Keratinocyte (primary cell): ENCODE data around the gene FLNA. TPM values are rescaled to one million over a fixed set of nuclear protein-coding genes. Genes with fewer than 3 reads are reported as not detected.

ENCODE experiments used
- DNase-seq: peaks from one replicate; pipeline ENCODE4 v3.0.0-alpha.2; 2011; ENCODE audit warnings: low read depth, missing footprints, low spot score
- FAIRE-seq: peaks from 2 replicates; lab custom pipeline; 2011; peaks lifted over from hg19 to GRCh38; lab: Jason Lieb, UNC
- H2AFZ ChIP-seq: 2 replicates; pipeline ENCODE4 v1.6.0; 2012; ENCODE audit warnings: low read length, control low read depth, inconsistent platforms; ENCODE audit not compliant: control insufficient read depth
- H3K27ac ChIP-seq: 2 replicates; pipeline ENCODE4 v1.5.1; 2011; ENCODE audit warnings: low read length; ENCODE audit not compliant: control insufficient read depth, insufficient read depth
- H3K27me3 ChIP-seq: 3 replicates; pipeline ENCODE4 v1.6.0; 2011; ENCODE audit warnings: low read length; ENCODE audit not compliant: control insufficient read depth, insufficient read depth; ENCODE audit errors: extremely low read depth
- H3K36me3 ChIP-seq, 2 experiments: 2 replicates in 1 of 2; 3 replicates in 1 of 2; pipeline ENCODE4 v1.5.1; 2011; ENCODE audit warnings: low read length in 2 of 2, mild to moderate bottlenecking in 1 of 2; ENCODE audit not compliant: control insufficient read depth in 2 of 2, insufficient read depth in 2 of 2; ENCODE audit errors: extremely low read depth in 1 of 2
- H3K4me1 ChIP-seq: 3 replicates; pipeline ENCODE4 v1.5.1; 2011; ENCODE audit warnings: low read length; ENCODE audit not compliant: control insufficient read depth, insufficient read depth; ENCODE audit errors: extremely low read depth
- H3K4me2 ChIP-seq: 3 replicates; pipeline ENCODE4 v1.6.0; 2011; ENCODE audit warnings: low read depth, low read length; ENCODE audit not compliant: control insufficient read depth, insufficient read depth; ENCODE audit errors: extremely low read depth
- H3K4me3 ChIP-seq, 3 experiments: fragments of 200-600 bp in 1 of 3; sonication (generic) in 1 of 3; 2 replicates in 2 of 3; 3 replicates in 1 of 3; pipeline ENCODE4 v1.5.1; 2011 to 2016; ENCODE audit warnings: low read length in 3 of 3, mild to moderate bottlenecking in 3 of 3, control low read depth in 2 of 3, inconsistent platforms in 1 of 3, low read depth in 1 of 3, mixed read lengths in 1 of 3, mixed run types in 1 of 3, moderate library complexity in 1 of 3; ENCODE audit not compliant: control insufficient read depth in 2 of 3, insufficient read depth in 2 of 3; ENCODE audit errors: extremely low read depth in 1 of 3
- H3K79me2 ChIP-seq: 2 replicates; pipeline ENCODE4 v1.6.0; 2012; ENCODE audit warnings: low read length; ENCODE audit not compliant: control insufficient read depth, insufficient read depth
- H3K9ac ChIP-seq: 3 replicates; pipeline ENCODE4 v1.6.0; 2011; ENCODE audit warnings: low read length; ENCODE audit not compliant: control insufficient read depth, insufficient read depth; ENCODE audit errors: extremely low read depth
- H3K9me1 ChIP-seq: 3 replicates; pipeline ENCODE4 v1.6.0; 2011; ENCODE audit warnings: low read length; ENCODE audit not compliant: control insufficient read depth, insufficient read depth; ENCODE audit errors: extremely low read depth
- H3K9me3 ChIP-seq: 2 replicates; pipeline ENCODE4 v1.5.1; 2012; ENCODE audit warnings: low read depth, low read length; ENCODE audit not compliant: control insufficient read depth
- H4K20me1 ChIP-seq: 3 replicates; pipeline ENCODE4 v1.6.0; 2011; ENCODE audit warnings: low read length; ENCODE audit not compliant: control insufficient read depth, insufficient read depth; ENCODE audit errors: extremely low read depth
- CTCF ChIP-seq, 3 experiments: IDR thresholded peaks in 1 of 3; conservative IDR thresholded peaks in 1 of 3; optimal IDR thresholded peaks in 1 of 3; 2 replicates in 2 of 3; 3 replicates in 1 of 3; pipeline versions ENCODE3 to v1.5.1; 2011; ENCODE audit warnings: low read length in 3 of 3, mild to moderate bottlenecking in 3 of 3, moderate library complexity in 2 of 3, control low read depth in 1 of 3, inconsistent platforms in 1 of 3; ENCODE audit not compliant: insufficient read depth in 2 of 3; ENCODE audit errors: extremely low read depth in 1 of 3
- EZH2 ChIP-seq: IDR thresholded peaks from one replicate; pipeline ENCODE4 v1.6.1; 2012; ENCODE audit warnings: inconsistent platforms, mild to moderate bottlenecking, low read length, moderate library complexity
- dilution Hi-C: fragments of 300-500 bp; cut with MboI; formaldehyde crosslinking; loops from one replicate; pipeline ENCODE4 v1.7.0; 2020; ENCODE audit warnings: low sequenced_read_pairs; ENCODE audit not compliant: extremely low pct_ligation_motif_present
- polyA plus RNA-seq, 5 experiments: library from polyadenylated mRNA; depleted of rRNA in 3 of 5; stranded (reverse) in 3 of 5; stranded (forward) in 1 of 5; unstranded in 1 of 5; fragments of >200 nt; gene quantifications; 1 replicate in 1 of 5; 2 replicates in 3 of 5; 3 replicates in 1 of 5; pipeline versions ENCODE4 v1.2.1 to v1.2.3, GENCODE V29; 2011 to 2012; ENCODE audit warnings: missing spikeins in 2 of 5, low read depth in 1 of 5, low replicate concordance in 1 of 5

Gene FLNA
- polyA plus RNA-seq, 1 donor (not counting 4 experiments of a cell fraction or from before 2014, with no cell fraction given): 245 TPM

- H3K4me1 ChIP-seq: no peaks in the 10 kb centered on the region
- TF ChIP-seq CTCF (optimal IDR thresholded peaks at IDR 0.05 in 1 of 3, IDR thresholded peaks at IDR 0.05 in 1 of 3, conservative IDR thresholded peaks at IDR 0.05 in 1 of 3; ENCODE audit: extremely low read depth in 1 of 3, insufficient read depth in 2 of 3, low read length in 3 of 3): no peak
- no peak for TF ChIP-seq EZH2
- H2AFZ ChIP-seq: no peak overlapping the region
- peaks cover 2% of the 10 kb centered on the region for H3K79me2 ChIP-seq
- H3K9me1 ChIP-seq: no peaks in the 10 kb centered on the region
- H4K20me1 ChIP-seq: peaks cover 35% of the 10 kb centered on the region
- peaks cover 3% of the 10 kb centered on the region for H3K9me3 ChIP-seq
- peaks cover 23 to 32% of the 10 kb centered on the region in 2 experiments for H3K36me3 ChIP-seq
- no peak for FAIRE-seq
- H3K27me3 ChIP-seq: no peaks in the 10 kb centered on the region
- dilution Hi-C loops: no loop called here
- no peak for DNase-seq
- H3K9ac ChIP-seq: no peak overlapping the region
- H3K4me2 ChIP-seq: no peak overlapping the region
- no peak overlapping the region for H3K4me3 ChIP-seq
- no peak overlapping the region for H3K27ac ChIP-seq
Observed at GRCh38 chrX:154352012-154352401, 22.4 kb downstream of the FLNA start.

GRCh38 chrX:154351183-154352011, 23.0 kb downstream of the FLNA start:
- no peak overlapping the region for H3K4me2 ChIP-seq
- TF ChIP-seq EZH2 (no peak), CTCF (optimal IDR thresholded peaks at IDR 0.05 in 1 of 3, IDR thresholded peaks at IDR 0.05 in 1 of 3, conservative IDR thresholded peaks at IDR 0.05 in 1 of 3; ENCODE audit: extremely low read depth in 1 of 3, insufficient read depth in 2 of 3, low read length in 3 of 3) (no peak)
- dilution Hi-C loops: no loop called here
- no peaks in the 10 kb centered on the region for H3K4me1 ChIP-seq
- peaks cover 33% of the 10 kb centered on the region for H4K20me1 ChIP-seq
- peaks cover 3% of the 10 kb centered on the region for H3K9me3 ChIP-seq
- FAIRE-seq: no peak
- peaks cover 2% of the 10 kb centered on the region for H3K79me2 ChIP-seq
- H3K9ac ChIP-seq: no peak overlapping the region
- H3K27ac ChIP-seq: no peak overlapping the region
- no peak overlapping the region for H3K4me3 ChIP-seq
- H3K27me3 ChIP-seq: no peaks in the 10 kb centered on the region
- H3K36me3 ChIP-seq: peaks cover 22 to 32% of the 10 kb centered on the region in 2 experiments
- H3K9me1 ChIP-seq: no peaks in the 10 kb centered on the region
- no peak for DNase-seq
- H2AFZ ChIP-seq: no peak overlapping the region
